K562 (cell line): ENCODE measurements around the gene CACNA2D3. TPM values are rescaled to one million over a fixed set of nuclear protein-coding genes. Genes with fewer than 3 reads are reported as not detected.

Experiments
- ZNF282 ChIP-seq: sonication (generic); formaldehyde crosslinking; IDR thresholded peaks from 2 replicates; pipeline ENCODE4 v1.8.1; 2023; ENCODE audit warnings: missing genetic modification reagents
- ZNF318 ChIP-seq, 2 experiments: fragments of 450-650 bp; IDR thresholded peaks; 2 replicates each; pipeline ENCODE4 v1.6.1; 2016; ENCODE audit warnings: mild to moderate bottlenecking in 2 of 2, borderline replicate concordance in 1 of 2, low read depth in 1 of 2, moderate library complexity in 1 of 2
- ZNF76 ChIP-seq: fragments of 250-450 bp; sonication (Bioruptor Pico); IDR thresholded peaks from 2 replicates; pipeline ENCODE4 v1.4.0; 2020; ENCODE audit warnings: mild to moderate bottlenecking, moderate library complexity, borderline replicate concordance
- polyA plus RNA-seq, 8 experiments: library from polyadenylated mRNA; depleted of rRNA in 4 of 8; stranded (reverse) in 5 of 8; unstranded in 3 of 8; fragments of >200 nt; fragmentation: Nextera tagmentation in 2 of 8; fragmentation: Illumina TruSeq in 1 of 8; extraction: Ambion mirVana in 2 of 8; extraction: Trizol in 1 of 8; gene quantifications; 2 replicates each; pipeline versions ENCODE4 v1.2.1 to v1.2.3, GENCODE V29; 2011 to 2014; ENCODE audit warnings: inconsistent platforms in 1 of 8, missing spikeins in 1 of 8
- total RNA-seq, 7 experiments: library from RNA; depleted of rRNA in 6 of 7; stranded (reverse); fragments of >200 nt in 6 of 7; fragmentation: Illumina TruSeq in 2 of 7; extraction: Trizol in 2 of 7; gene quantifications; 2 replicates each; pipeline versions ENCODE4 v1.2.1 to v1.2.3, GENCODE V29; 2011 to 2021; ENCODE audit warnings: low replicate concordance in 1 of 7

CACNA2D3 gene
- total and polyA plus RNA-seq, 9 of the 15 experiments (the other 6 are each of a cell fraction or from before 2014, with no cell fraction given) = 0.01 TPM; not detected in 8

GRCh38 chr3:54237788-54238502, 115.6 kb downstream of the CACNA2D3 start (continued):
- TF ChIP-seq ZNF318 (IDR thresholded peaks at IDR 0.05; ENCODE audit: borderline replicate concordance in 1 of 2, low read depth in 1 of 2) = no peak
- TF ChIP-seq ZNF76 (CRISPR knock-in tag) = no peak
- TF ChIP-seq ZNF282 (CRISPR knock-in tag) = no peak
